MCF 10A (cell line): ENCODE data around the gene SDK1. TPM values are rescaled to one million over a fixed set of nuclear protein-coding genes. Genes with fewer than 3 reads are reported as not detected.

Experiments used
- BruUV-seq: library from RNA; stranded (reverse); fragments of 400-500 nt; replicated peaks from 2 replicates; lab custom pipeline; 2021; lab: Mats Ljungman, UMichigan
- CTCF ChIA-PET: fragments of 300-600 bp; sonication (Branson Sonifier 250); formaldehyde crosslinking; extraction: SDS; loops from one replicate; lab custom pipeline; 2021; ENCODE audit warnings: antibody characterized with exemption, inconsistent platforms; lab: Yijun Ruan, JAX
- POLR2A ChIA-PET: fragments of 300-600, 350-650 bp; sonication (Branson Sonifier 250); formaldehyde crosslinking; extraction: SDS; loops from one replicate; lab custom pipeline; 2020; ENCODE audit warnings: antibody characterized with exemption, inconsistent platforms; lab: Yijun Ruan, JAX
- DNase-seq: peaks from one replicate; pipeline ENCODE4 v3.0.0-alpha.2; 2018; ENCODE audit not compliant: unreplicated experiment
- H3K27ac Mint-ChIP-seq: one replicate; pipeline ENCODE4 v1.8.0; 2022; ENCODE audit warnings: mild to moderate bottlenecking, low read depth, mixed read lengths; ENCODE audit not compliant: unreplicated experiment
- H3K27me3 Mint-ChIP-seq: one replicate; pipeline ENCODE4 v1.8.0; 2022; ENCODE audit warnings: mixed read lengths; ENCODE audit not compliant: insufficient read depth, unreplicated experiment
- H3K36me3 Mint-ChIP-seq: one replicate; pipeline ENCODE4 v1.8.0; 2022; ENCODE audit warnings: mild to moderate bottlenecking, moderate library complexity, mixed read lengths; ENCODE audit not compliant: insufficient read depth, unreplicated experiment
- H3K4me1 Mint-ChIP-seq: one replicate; pipeline ENCODE4 v1.8.0; 2022; ENCODE audit warnings: mixed read lengths; ENCODE audit not compliant: insufficient read depth, unreplicated experiment
- H3K4me3 Mint-ChIP-seq: one replicate; pipeline ENCODE4 v1.8.0; 2022; ENCODE audit warnings: mild to moderate bottlenecking, moderate library complexity, mixed read lengths; ENCODE audit not compliant: unreplicated experiment
- H3K9me3 Mint-ChIP-seq: one replicate; pipeline ENCODE4 v1.8.0; 2022; ENCODE audit warnings: mixed read lengths; ENCODE audit not compliant: unreplicated experiment
- CTCF ChIP-seq: fragments of 200-600 bp; IDR thresholded peaks from one replicate; pipeline ENCODE4 v1.8.0; 2022; ENCODE audit warnings: antibody characterized with exemption, mild to moderate bottlenecking; ENCODE audit not compliant: unreplicated experiment
- intact Hi-C: fragments of 100-400 bp; cut with micrococcal nuclease; formaldehyde crosslinking; loops from 2 replicates; pipeline ENCODE4 v1.14.1; 2022
- total RNA-seq: library from RNA; stranded (reverse); gene quantifications from 2 replicates; pipeline ENCODE4 v1.2.3, GENCODE V29; 2022

SDK1 gene
- total RNA-seq, 1 experiment from 2014 or later: 3.3 TPM

GRCh38 chr7:4144172-4144701, 843.2 kb downstream of the SDK1 start:
- Mint-ChIP-seq H3K36me3 (no peaks in the 10 kb centered on the region), H3K4me3 (no peak overlapping the region)

GRCh38 chr7:4144811-4145510, 843.9 kb downstream of the SDK1 start:
- Mint-ChIP-seq H3K27me3 (peaks cover 32% of the 10 kb centered on the region), H3K4me3 (no peak overlapping the region), H3K4me1 (no peaks in the 10 kb centered on the region), H3K9me3 (no peaks in the 10 kb centered on the region), H3K36me3 (no peaks in the 10 kb centered on the region), H3K27ac (no peak overlapping the region)
- intact Hi-C loops: no loop called here
- ChIA-PET CTCF (no interaction called here), POLR2A (interaction anchor here (0.6 kb wide), 1 partner anchor 18 kb away, joined by 3 read pairs; no protein-coding TSS in a partner anchor)
- no peak for DNase-seq
- BruUV-seq: no TSS peak
- no peak for TF ChIP-seq CTCF

More at GRCh38 chr7:4144172-4144701, 843.2 kb downstream of the SDK1 start:
- Mint-ChIP-seq H3K27me3 (peaks cover 33% of the 10 kb centered on the region), H3K27ac (no peak overlapping the region), H3K9me3 (no peaks in the 10 kb centered on the region), H3K4me1 (no peaks in the 10 kb centered on the region)
- no TSS peak for BruUV-seq
- no peak for TF ChIP-seq CTCF
- intact Hi-C loops: no loop called here
- no peak for DNase-seq
- CTCF ChIA-PET: interaction anchor here (0.5 kb wide), 1 partner anchor 81 kb away, joined by 4 read pairs; no protein-coding TSS in a partner anchor
- POLR2A ChIA-PET: interaction anchor here (0.6 kb wide), 1 partner anchor 179 kb away, joined by 3 read pairs; no protein-coding TSS in a partner anchor

GRCh38 chr7:4145576-4145975, 844.5 kb downstream of the SDK1 start:
- Mint-ChIP-seq H3K27me3 (peaks cover 26% of the 10 kb centered on the region), H3K4me3 (no peak overlapping the region), H3K4me1 (no peaks in the 10 kb centered on the region), H3K27ac (no peak overlapping the region), H3K9me3 (no peaks in the 10 kb centered on the region), H3K36me3 (no peaks in the 10 kb centered on the region)
- POLR2A ChIA-PET: interaction anchor here (0.6 kb wide), 1 partner anchor 18 kb away, joined by 3 read pairs; no protein-coding TSS in a partner anchor
- intact Hi-C loops: no loop called here
- TF ChIP-seq CTCF: no peak
- CTCF ChIA-PET: no interaction called here
- no peak for DNase-seq
- BruUV-seq: no TSS peak

GRCh38 chr7:4147926-4148620, 847.0 kb downstream of the SDK1 start:
- Mint-ChIP-seq H3K27ac (no peak overlapping the region), H3K4me3 (no peak overlapping the region), H3K36me3 (no peaks in the 10 kb centered on the region), H3K27me3 (peaks cover 42% of the 10 kb centered on the region), H3K9me3 (no peaks in the 10 kb centered on the region), H3K4me1 (peaks cover 6% of the 10 kb centered on the region)
- no peak for TF ChIP-seq CTCF
- intact Hi-C loops: no loop called here
- CTCF ChIA-PET: no interaction called here
- no TSS peak for BruUV-seq
- POLR2A ChIA-PET: no interaction called here
- DNase-seq: no peak
